Panc1 (cell line): ENCODE results near the gene FBXO24.

Source experiments
- POLR2AphosphoS5 ChIP-seq: IDR thresholded peaks from 2 replicates; pipeline ENCODE4 v1.6.1; 2012; ENCODE audit warnings: mild to moderate bottlenecking, low read depth, low read length, moderate library complexity
- SIN3A ChIP-seq: IDR thresholded peaks from 2 replicates; pipeline ENCODE4 v1.6.1; 2012; ENCODE audit warnings: low read depth, mild to moderate bottlenecking, low read length, moderate library complexity, borderline replicate concordance; ENCODE audit not compliant: insufficient read depth
- TCF7L2 ChIP-seq: IDR thresholded peaks from 2 replicates; pipeline ENCODE4 v1.6.1; 2011; ENCODE audit warnings: mild to moderate bottlenecking, low read depth, low read length, inconsistent platforms
- TF ChIP-seq, protein P1 (sequence below): fragments of 450-650 bp; IDR thresholded peaks from 2 replicates; pipeline ENCODE4 v1.5.1; 2017; ENCODE audit warnings: mild to moderate bottlenecking

DNA sequence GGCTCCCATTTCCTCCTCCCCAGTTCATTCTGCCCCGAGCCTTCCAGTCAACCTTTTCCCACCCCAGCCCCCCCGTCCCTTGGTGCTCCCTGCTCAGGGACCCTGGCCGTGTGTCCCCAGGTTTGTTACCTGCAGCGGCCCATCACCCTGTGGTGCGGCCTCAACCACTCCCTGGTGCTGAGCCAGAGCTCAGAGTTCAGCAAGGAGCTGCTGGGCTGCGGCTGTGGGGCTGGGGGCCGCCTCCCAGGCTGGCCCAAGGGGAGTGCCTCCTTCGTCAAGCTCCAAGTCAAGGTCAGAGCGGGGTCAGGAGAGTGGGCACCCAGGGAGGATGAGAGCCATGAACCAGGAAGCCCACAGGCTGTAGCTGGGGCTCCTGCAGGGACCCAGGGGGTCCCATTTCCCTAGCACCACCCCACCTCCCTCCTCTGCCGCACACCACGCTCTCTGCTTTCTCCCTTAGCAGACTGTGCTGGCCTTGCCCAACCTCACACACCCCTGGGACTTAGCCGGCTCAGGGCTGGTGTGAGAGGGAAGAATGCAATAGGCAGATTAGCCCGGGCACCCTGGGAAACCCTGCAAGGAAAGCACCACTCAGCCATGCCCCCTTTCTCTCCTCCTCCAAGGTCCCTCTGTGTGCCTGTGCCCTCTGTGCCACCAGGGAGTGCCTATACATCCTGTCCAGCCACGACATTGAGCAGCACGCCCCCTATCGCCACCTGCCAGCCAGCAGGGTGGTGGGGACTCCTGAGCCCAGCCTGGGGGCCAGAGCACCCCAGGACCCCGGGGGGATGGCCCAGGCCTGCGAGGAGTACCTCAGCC, 14.0 kb downstream of the FBXO24 start:
- TF ChIP-seq, protein P1, sequence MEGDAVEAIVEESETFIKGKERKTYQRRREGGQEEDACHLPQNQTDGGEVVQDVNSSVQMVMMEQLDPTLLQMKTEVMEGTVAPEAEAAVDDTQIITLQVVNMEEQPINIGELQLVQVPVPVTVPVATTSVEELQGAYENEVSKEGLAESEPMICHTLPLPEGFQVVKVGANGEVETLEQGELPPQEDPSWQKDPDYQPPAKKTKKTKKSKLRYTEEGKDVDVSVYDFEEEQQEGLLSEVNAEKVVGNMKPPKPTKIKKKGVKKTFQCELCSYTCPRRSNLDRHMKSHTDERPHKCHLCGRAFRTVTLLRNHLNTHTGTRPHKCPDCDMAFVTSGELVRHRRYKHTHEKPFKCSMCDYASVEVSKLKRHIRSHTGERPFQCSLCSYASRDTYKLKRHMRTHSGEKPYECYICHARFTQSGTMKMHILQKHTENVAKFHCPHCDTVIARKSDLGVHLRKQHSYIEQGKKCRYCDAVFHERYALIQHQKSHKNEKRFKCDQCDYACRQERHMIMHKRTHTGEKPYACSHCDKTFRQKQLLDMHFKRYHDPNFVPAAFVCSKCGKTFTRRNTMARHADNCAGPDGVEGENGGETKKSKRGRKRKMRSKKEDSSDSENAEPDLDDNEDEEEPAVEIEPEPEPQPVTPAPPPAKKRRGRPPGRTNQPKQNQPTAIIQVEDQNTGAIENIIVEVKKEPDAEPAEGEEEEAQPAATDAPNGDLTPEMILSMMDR, result no peak; the same call in 1 of the 2 replicates
- TF ChIP-seq POLR2AphosphoS5 (no peak), TCF7L2 (no peak), SIN3A (no peak)
